Loucy (cell line): ENCODE data around the gene GPR146.

Source experiments
- H2AFZ ChIP-seq: fragments of 200-600 bp; sonication (generic); 2 replicates; pipeline ENCODE4 v1.6.0; 2016; ENCODE audit warnings: antibody characterized with exemption, mild to moderate bottlenecking, low read length, moderate library complexity
- H3F3A ChIP-seq: fragments of 200-600 bp; 2 replicates; pipeline ENCODE4 v1.6.0; 2016; ENCODE audit warnings: antibody characterized with exemption, low read depth, mild to moderate bottlenecking
- H3K27me3 ChIP-seq: fragments of 200-600 bp; sonication (generic); 2 replicates; pipeline ENCODE4 v1.6.1; 2014; ENCODE audit warnings: low read length, mild to moderate bottlenecking; ENCODE audit not compliant: insufficient read depth, poor library complexity, severe bottlenecking
- H3K36me3 ChIP-seq: fragments of 200-600 bp; sonication (generic); 2 replicates; pipeline ENCODE4 v1.6.1; 2016; ENCODE audit warnings: low read length; ENCODE audit not compliant: insufficient read depth
- H3K4me1 ChIP-seq: fragments of 200-600 bp; sonication (generic); 2 replicates; pipeline ENCODE4 v1.5.1; 2014; ENCODE audit warnings: low read length, mild to moderate bottlenecking; ENCODE audit not compliant: insufficient read depth, poor library complexity, severe bottlenecking
- H3K4me2 ChIP-seq: fragments of 200-600 bp; sonication (generic); 2 replicates; pipeline ENCODE4 v1.6.0; 2014; ENCODE audit warnings: antibody characterized with exemption, low read length, low read depth, mild to moderate bottlenecking; ENCODE audit not compliant: poor library complexity, severe bottlenecking
- H3K4me3 ChIP-seq: fragments of 200-600 bp; sonication (generic); 2 replicates; pipeline ENCODE4 v1.5.1; 2014; ENCODE audit warnings: low read length, mild to moderate bottlenecking, mixed read lengths; ENCODE audit not compliant: poor library complexity, severe bottlenecking
- H3K79me2 ChIP-seq: fragments of 200-600 bp; sonication (generic); 2 replicates; pipeline ENCODE4 v1.6.1; 2014; ENCODE audit warnings: low read length; ENCODE audit not compliant: insufficient read depth
- H3K9ac ChIP-seq: fragments of 200-600 bp; sonication (generic); 2 replicates; pipeline ENCODE4 v1.6.0; 2014; ENCODE audit warnings: mild to moderate bottlenecking, low read depth, low read length, moderate library complexity; ENCODE audit not compliant: poor library complexity, severe bottlenecking
- H3K9me2 ChIP-seq: fragments of 200-600 bp; sonication (generic); replicated peaks from 2 replicates; pipeline ENCODE4 v1.6.1; 2016; ENCODE audit warnings: low read depth, low read length, mixed read lengths
- H3K9me3 ChIP-seq: fragments of 200-600 bp; sonication (generic); 2 replicates; pipeline ENCODE4 v1.6.1; 2014; ENCODE audit warnings: mild to moderate bottlenecking, antibody characterized with exemption, low read length, low read depth; ENCODE audit not compliant: insufficient read depth
- H4K20me1 ChIP-seq: fragments of 200-600 bp; sonication (generic); 2 replicates; pipeline ENCODE4 v1.6.0; 2014; ENCODE audit warnings: antibody characterized with exemption, low read length, mild to moderate bottlenecking; ENCODE audit not compliant: insufficient read depth, poor library complexity, severe bottlenecking
- CTCF ChIP-seq: fragments of 200-600 bp; sonication (generic); conservative IDR thresholded peaks from 2 replicates; pipeline ENCODE4 v1.5.1; 2014; ENCODE audit warnings: mild to moderate bottlenecking, antibody characterized with exemption, low read length
- EZH2phosphoT487 ChIP-seq: fragments of 200-600 bp; IDR thresholded peaks from 2 replicates; pipeline ENCODE4 v1.6.1; 2018; ENCODE audit warnings: antibody characterized with exemption, mild to moderate bottlenecking, moderate library complexity, borderline replicate concordance

The GPR146 gene

GRCh38 chr7:1008733-1009363, 35.5 kb upstream of the GPR146 start:
- Histone ChIP-seq H3K9me2 (no peaks in the 10 kb centered on the region), H3K4me1 (no peaks in the 10 kb centered on the region), H2AFZ (no peak overlapping the region), H3K4me2 (no peak overlapping the region), H3K36me3 (peaks cover 9% of the 10 kb centered on the region; the same call in 1 of the 2 replicates), H3K9ac (no peak overlapping the region), H3F3A (no peaks in the 10 kb centered on the region), H3K27me3 (no peaks in the 10 kb centered on the region), H4K20me1 (no peaks in the 10 kb centered on the region), H3K9me3 (no peaks in the 10 kb centered on the region), H3K4me3 (no peak overlapping the region), H3K79me2 (no peaks in the 10 kb centered on the region)
- no peak for TF ChIP-seq CTCF
- TF ChIP-seq EZH2phosphoT487: no peak

- Histone ChIP-seq H3K4me1 (no peaks in the 10 kb centered on the region), H3K4me3 (no peak overlapping the region), H3K27me3 (no peaks in the 10 kb centered on the region), H3K4me2 (no peak overlapping the region), H4K20me1 (no peaks in the 10 kb centered on the region), H3K79me2 (no peaks in the 10 kb centered on the region), H2AFZ (no peak overlapping the region), H3K9me2 (no peaks in the 10 kb centered on the region), H3K9ac (no peak overlapping the region), H3K36me3 (peaks cover 9% of the 10 kb centered on the region; the same call in 1 of the 2 replicates), H3F3A (no peaks in the 10 kb centered on the region), H3K9me3 (no peaks in the 10 kb centered on the region)
- no peak for TF ChIP-seq EZH2phosphoT487
- TF ChIP-seq CTCF: no peak
These were observed 34.6 kb upstream of the GPR146 start for GRCh38 chr7:1009747-1010146.

GRCh38 chr7:1010226-1010625, 34.1 kb upstream of the GPR146 start:
- Histone ChIP-seq H3K9ac (no peak overlapping the region), H3K36me3 (peaks cover 9% of the 10 kb centered on the region; the same call in 1 of the 2 replicates), H3K79me2 (peaks cover 3% of the 10 kb centered on the region; the same call in 1 of the 2 replicates)

More at GRCh38 chr7:1010226-1010625, 34.1 kb upstream of the GPR146 start:
- Histone ChIP-seq H3F3A (no peaks in the 10 kb centered on the region), H2AFZ (no peak overlapping the region), H3K9me3 (no peaks in the 10 kb centered on the region), H3K4me3 (no peak overlapping the region), H3K9me2 (no peaks in the 10 kb centered on the region), H3K4me2 (no peak overlapping the region), H3K4me1 (no peaks in the 10 kb centered on the region), H3K27me3 (no peaks in the 10 kb centered on the region), H4K20me1 (no peaks in the 10 kb centered on the region)
- TF ChIP-seq CTCF (no peak), EZH2phosphoT487 (no peak)
